GM12874 (cell line): Measurements from ENCODE around the gene TAMALIN.

Experiments used
- TF ChIP-seq, protein P1 (sequence below): IDR thresholded peaks from 2 replicates; pipeline ENCODE4 v1.5.1; 2011; ENCODE audit warnings: low read depth, mild to moderate bottlenecking, control low read depth, low read length, moderate library complexity; ENCODE audit not compliant: insufficient read depth

The TAMALIN gene

DNA sequence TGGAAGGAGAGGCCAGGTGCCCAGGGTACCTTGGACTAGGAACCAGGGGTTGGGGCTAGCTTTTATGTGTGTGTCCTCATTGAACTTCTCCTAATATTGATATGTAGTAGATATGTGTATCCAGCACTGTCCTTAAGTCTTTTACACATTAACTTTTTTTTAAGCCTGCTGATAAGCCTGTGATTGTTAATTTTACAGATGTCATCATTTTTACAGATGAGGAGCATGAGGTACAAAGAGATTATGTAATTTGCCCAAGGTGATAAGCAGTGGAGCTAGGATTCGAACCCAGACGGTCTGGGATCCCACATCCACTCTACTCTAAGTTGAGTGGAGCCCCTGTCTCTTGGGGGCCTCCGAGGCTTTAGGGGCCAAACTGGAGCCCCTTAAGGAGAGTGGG, 34.3 kb downstream of the TAMALIN start:
- TF ChIP-seq, protein P1, sequence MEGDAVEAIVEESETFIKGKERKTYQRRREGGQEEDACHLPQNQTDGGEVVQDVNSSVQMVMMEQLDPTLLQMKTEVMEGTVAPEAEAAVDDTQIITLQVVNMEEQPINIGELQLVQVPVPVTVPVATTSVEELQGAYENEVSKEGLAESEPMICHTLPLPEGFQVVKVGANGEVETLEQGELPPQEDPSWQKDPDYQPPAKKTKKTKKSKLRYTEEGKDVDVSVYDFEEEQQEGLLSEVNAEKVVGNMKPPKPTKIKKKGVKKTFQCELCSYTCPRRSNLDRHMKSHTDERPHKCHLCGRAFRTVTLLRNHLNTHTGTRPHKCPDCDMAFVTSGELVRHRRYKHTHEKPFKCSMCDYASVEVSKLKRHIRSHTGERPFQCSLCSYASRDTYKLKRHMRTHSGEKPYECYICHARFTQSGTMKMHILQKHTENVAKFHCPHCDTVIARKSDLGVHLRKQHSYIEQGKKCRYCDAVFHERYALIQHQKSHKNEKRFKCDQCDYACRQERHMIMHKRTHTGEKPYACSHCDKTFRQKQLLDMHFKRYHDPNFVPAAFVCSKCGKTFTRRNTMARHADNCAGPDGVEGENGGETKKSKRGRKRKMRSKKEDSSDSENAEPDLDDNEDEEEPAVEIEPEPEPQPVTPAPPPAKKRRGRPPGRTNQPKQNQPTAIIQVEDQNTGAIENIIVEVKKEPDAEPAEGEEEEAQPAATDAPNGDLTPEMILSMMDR, result no peak

DNA sequence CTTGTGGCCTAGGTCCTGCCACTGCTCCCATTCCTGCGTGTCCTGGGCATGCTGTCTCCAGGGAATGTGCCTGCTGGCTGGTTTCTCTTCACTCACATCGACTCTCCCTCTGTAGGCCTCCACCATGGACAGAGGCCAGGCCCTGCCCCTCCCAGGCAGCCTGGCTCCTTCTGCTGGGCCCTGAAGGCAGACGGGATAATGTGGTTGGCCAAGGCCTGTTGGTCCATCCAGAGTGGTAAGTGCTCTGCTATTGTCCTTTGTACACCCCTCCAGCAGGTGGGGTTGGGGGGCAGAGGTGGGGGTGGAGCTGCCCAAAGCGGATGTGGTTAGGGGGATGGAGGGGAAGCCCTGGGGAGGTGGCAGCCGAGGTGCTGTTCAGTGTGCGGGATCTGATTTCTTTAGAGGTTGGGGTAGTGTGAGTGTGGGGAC, 35.0 kb downstream of the TAMALIN start:
- TF ChIP-seq, protein P1, result peak; percentile 41; the same call in 1 of the 2 replicates

DNA sequence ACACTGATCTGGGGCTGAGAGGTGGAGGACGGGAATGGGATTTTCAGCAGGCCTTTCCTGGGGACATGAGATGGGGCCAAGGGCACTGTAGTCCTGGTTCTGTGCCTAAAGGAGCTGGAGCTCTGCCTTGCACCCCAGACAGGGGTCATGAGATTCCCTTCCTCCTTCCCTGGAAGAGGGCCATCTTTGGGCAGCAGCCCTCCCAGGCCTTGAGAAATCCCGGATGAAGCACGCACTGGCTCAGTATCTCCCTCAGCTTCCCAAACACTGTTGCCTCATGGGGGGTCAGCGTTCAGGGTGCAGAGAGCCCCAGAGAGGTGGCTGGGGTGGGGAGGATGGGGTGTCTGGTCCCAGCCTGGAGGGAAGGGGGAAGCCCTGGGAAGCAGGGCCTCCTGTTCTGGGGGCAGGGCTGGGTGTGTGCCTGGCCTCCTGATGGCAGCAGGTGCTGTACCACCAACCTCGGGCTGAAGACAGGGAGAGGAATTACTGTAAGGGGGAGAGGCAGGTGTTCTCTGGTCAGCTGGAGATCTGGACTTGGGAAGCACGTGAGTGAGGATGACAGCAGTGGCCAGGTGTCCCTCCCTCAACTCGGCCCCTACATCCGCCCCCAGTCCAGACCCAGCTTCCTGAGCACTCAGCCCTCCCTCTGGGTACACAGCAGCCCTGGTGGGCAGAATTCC, 36.1 kb downstream of the TAMALIN start:
- TF ChIP-seq, protein P1, result no peak

DNA sequence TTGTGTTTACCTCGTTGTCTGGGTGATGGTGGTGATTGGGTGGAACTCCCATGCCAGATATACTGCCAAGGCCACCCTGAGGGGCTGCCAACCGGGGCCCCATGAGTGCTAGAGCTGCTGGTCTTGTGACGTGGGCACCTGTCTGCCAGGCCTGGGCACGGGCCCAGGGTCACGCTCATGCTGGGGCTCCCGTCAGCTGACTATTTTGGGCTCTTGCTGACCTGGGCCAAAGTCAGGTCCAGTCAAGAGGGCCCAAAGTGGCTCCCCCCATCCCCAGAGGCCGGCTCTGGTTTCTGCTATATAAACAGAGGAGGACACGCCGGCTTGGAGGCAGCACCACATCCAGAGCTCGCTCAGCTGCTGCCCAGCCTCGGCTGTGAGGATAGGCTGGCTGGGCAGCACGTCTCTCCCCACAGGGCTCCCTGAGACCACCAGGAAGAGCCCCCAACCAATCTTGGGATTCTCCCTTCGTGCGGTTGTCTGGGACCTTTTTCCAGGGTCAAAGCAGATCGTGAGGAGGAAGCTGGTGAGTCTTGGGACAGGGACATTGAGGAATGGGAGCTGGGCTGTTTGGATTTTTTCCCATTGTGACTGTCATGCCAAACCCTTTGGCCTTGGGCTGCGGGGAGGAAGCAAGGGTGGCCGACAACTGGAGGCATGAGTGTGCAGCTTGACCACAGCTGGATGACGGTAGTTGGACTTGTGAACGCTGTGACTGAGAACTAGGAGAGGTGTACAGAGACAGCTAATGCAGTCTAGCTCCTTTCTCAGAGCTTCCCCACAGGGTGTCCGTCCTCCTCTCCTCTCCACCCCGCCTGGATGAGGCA, 36.9 kb downstream of the TAMALIN start:
- TF ChIP-seq, protein P1, result no peak

DNA sequence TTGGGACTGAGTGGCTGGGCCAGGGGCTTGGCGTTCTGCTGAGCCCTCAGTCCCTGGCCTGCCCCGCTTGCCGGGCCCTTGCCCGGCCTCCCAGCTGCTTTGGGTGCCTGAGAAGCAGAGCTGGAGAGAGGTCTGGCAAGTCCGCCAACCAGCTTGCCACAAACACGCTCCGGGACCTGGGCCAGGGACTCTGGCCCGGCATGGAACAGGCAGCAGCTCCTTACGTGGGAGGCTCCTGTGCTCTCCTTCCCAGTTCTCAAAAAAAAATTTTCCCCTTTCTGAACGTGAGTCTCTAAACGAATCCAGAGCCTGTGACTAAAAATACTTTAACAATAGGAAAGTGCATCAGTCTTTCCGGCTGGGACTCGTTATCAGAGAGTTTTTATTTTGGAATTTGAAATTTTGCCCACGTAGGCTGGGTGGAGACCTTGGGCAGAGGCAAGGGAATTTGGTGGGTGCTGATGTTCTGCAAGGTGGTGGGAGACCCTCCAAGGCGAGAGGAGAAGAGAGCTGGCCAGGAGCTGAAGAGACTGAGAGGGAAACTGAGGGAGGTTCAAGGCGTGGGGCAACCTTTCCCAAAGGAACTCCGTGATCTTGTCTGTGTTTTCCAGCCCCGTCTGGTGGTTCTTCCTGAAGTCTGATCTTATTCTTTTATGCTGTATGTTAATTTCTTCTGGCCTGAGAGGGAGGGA, 37.7 kb downstream of the TAMALIN start:
- TF ChIP-seq, protein P1, result no peak

DNA sequence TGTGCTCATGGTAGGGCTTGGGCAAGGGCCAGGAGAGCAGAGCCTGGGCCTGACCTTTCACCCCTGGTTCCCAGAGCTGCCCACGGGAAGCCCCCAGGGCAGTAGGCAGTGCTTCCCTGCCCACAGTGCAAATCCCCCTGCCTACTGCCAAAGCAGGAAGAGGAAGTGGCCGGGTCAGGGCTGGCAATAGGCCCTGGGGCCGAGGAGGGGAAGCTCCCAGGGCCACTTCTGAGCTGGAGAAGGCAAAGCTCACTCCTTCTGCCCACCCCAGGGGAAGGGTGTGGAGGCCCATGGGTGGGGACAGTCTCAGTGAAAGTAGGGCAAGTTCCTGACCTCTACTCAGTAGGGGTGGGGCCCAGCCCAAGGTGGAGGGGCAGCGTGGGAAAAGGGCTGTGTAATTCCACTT, 39.1 kb downstream of the TAMALIN start:
- TF ChIP-seq, protein P1, result no peak

DNA sequence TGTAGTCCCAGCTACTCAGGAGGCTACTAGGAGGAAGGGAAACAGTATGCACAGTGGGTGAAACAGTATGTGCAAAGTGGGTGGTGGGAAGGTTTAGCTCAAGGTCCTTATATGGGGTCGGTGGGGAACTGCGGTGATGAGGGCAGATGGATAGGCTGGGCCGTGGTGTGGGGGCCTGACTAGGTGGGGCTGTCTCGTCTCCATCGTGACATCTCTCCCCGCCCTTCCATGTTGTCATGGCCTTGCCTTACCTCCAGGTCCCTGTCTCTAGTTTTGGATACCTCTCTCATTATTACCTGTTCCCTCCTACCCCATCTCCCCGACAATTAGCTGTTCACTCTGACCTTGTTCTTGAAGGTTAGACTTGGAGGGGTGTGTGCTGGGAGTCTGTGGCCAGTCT, 40.1 kb downstream of the TAMALIN start:
- TF ChIP-seq, protein P1, result no peak
